GM19438 (cell line): Measurements from ENCODE around the gene HPS5.
"Not testable (repeated sequence)": the region's sequence is repeated elsewhere in the genome, so short reads cannot be mapped to it uniquely, and the experiment has no call there.

ENCODE experiments used
- ATAC-seq: cut with Tn5 transposase; IDR thresholded peaks from one replicate; pipeline ENCODE4 v1.9.1; 2021; ENCODE audit warnings: low read depth; ENCODE audit not compliant: unreplicated experiment

HPS5 gene

GRCh38 chr11:18321969-18322711 is at the start of gene HPS5, which contains the start of gene GTF2H1:
HPS5 (minus strand) TSS chr11:18322140; CDS start chr11:18317858, 4,282 bp downstream.
GTF2H1 (plus strand) TSS chr11:18322567; CDS start chr11:18333075, 10,508 bp downstream.
- ATAC-seq = peak; percentile 88

DNA sequence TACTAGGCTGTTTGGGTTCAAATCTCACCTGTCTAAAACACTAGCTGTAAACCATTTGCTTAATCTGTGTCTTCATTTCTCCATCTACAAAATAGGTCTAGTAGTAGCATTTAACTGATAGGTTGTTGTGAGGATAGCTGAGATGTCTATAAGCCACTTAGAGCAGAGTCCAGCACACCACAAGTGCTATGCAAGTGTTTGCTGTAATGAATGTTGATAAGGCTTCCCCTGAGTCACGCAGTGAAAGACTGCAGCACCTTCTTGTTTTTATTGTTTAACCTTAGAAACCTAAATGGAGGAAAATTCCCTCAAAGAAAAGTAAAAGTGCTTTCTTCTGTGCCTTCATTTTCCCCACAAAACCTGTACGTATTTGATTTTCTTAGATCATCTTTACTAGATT is 49.3 kb upstream of the HPS5 start:
- ATAC-seq = no peak

GRCh38 chr11:18369398-18369797 is 47.5 kb upstream of the HPS5 start:
- ATAC-seq = no peak

DNA sequence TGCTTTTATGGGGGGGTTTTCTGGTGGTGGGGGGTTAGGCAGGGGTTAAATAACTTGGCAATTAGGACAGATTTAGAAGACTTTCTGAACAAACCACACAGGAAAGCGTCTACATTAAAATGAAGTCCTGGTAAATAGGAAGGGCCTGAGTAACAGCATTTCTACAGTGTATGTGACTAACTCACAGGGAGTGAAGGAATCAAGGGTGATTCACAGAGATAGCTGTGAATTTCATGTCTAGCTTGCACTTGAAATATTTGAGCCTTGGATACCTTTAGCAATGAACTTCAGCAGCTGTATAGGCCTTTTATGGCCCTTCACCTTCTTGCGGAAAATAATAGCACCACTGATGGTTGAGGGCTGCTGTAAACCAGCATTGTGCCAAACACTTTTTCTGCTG is 46.3 kb upstream of the HPS5 start:
- no peak for ATAC-seq

DNA sequence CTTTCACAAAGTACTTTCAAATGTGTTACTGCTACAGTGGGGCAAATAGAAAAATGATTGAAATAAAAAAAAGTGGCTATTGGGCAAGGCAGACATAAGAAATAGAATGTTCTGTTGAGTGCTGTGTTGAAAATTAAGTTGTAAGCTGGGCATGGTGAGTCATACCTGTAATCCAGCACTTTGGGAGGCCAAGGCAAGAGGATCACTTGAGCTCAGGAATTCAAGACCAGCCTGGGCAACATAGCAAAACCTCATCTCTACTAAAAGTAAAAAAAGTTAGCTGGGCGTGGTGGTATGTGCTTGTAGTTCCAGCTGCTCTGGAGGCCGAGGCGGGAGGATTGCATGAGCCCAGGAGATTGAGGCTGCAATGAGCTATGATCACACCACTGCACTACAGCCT is 45.5 kb upstream of the HPS5 start:
- ATAC-seq = no peak

DNA sequence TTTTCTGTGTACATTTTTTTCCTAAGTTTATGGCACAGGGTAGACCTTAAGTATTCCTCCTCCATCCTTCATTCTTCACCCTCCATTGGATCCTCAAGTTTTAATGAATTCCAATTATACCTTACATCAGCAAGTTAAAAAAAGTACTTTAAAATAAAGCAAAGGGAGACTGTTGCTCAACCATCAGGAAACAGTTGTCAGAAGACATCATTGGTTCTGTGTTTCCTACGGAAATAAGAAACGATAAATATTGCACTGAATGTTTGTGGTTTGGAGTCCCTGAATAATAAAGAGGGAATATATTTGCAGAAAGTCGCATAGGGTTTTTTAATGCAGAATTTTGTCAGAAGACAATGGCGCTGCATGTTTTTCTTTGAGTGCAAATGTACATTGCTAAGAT is 44.3 kb upstream of the HPS5 start:
- no peak for ATAC-seq

DNA sequence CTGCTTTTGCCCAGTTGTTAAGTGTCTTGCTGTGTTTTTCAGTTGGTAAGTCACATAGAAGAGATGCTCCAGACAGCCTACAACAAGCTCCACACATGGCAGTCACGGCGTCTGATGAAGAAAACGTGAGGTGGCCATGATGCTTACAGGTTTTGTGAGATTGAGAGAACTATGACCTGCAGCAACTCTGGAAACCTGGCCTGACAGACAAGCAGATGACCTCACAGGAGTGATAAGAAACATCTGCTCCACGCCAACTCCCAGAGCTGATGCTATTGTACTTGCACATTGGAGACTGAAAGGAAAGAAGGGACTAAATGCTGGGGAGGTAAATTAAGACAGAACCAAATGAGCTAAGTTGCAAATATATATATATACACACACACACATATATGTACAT is 43.8 kb upstream of the HPS5 start:
- no peak for ATAC-seq

DNA sequence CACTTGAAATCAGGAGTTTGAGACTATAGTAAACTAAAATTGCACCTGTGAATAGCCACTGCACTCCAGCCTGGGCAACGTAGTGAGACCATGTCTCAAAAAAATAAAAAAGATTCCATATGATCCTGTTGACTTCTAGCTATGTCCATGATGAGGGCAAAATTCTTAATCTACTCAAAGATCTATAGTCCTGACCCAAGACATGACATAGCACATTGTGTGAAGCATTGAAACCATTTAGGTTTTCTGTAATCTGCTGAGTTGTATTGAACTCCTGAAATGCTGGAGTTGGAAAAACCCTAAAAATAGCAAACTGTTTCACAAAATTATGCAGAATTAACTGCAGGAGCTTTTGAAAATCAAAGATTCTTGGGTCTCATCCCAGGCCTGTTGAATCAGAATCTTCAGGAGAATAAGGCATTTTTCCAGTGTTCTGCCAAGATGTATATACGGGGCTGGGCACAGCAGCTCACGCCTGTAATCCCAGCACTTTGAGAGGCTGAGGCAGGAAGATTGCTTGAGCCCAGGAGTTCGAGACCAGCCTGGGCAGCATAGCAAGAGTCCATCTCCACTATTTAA is 42.6 kb upstream of the HPS5 start:
- ATAC-seq = no peak

DNA sequence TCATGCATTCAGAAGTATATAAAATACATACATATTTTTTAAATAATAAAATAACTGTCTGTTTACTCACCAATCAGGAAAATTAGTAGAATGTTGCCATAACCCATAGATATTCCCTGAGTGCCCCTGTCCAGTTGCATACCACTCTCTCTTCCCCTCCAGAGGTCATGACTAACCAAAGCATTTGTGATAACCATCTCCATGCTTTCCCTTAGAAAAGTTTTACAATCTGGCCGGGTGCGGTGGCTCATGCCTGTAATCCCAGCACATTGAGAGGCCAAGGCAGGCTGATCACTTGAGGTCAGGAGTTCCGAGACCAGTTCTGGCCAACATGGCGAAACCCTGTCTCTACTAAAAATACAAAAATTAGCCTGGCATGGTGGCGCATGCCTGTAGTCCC is 39.2 kb upstream of the HPS5 start:
- no peak for ATAC-seq

DNA sequence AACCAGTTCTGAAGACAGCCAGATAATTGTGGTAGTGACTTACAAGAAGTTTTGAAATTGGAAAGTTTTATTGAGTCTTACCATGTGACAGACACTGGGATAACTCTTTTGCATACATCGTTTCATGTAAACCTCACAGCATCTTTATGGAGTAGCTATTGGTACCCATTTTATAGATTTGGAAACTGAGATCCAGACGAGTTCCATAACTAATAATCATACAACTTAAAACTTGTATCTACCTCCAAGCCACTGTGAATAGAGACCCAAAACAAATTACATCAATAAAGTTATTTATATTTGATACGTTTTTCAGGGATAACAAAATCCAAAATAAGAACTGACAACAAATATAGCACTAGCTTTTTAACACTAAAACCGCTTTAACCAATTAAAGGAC is 36.7 kb upstream of the HPS5 start:
- ATAC-seq = no peak

GRCh38 chr11:18352581-18352980 is 30.6 kb upstream of the HPS5 start:
- no peak for ATAC-seq

- ATAC-seq = no peak
These were observed 25.7 kb upstream of the HPS5 start for GRCh38 chr11:18347471-18348125.

DNA sequence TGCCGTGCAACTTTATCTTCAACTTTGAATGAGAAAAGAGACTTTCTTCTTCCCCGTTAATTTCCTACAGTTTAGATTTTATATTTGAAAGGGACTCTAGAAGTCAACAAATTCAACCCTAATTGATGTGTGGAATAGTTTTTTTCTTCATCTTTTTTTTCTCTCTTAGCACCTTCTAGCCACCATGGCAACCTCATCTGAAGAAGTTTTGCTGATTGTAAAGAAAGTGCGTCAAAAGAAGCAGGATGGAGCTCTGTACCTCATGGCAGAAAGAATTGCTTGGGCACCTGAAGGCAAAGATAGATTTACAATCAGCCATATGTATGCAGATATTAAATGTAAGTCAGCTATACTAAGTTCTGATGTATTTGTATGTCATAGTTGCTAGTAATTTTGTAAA is 11.0 kb upstream of the HPS5 start:
- ATAC-seq = no peak

DNA sequence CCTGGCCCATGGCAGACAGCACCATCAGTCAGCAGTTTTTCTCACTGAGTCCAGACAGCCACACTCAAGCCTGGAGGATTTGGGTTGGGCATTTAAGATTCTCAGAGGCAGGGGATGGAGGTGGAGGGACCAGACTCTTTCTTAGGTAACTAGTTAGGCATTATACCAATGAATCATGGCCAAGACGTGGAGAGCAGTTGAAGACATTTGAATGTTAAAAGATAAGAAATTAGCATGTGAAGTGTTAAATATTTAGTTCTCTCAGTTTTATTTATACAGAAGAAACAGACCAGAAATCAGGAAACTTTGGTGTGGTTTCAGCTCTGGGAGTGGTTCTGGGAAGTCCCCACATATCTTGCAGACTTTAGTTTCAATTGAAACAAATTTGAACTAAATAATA is 10.4 kb upstream of the HPS5 start:
- ATAC-seq = no peak

- no peak for ATAC-seq
These were observed 9.0 kb upstream of the HPS5 start for GRCh38 chr11:18330921-18331320.

DNA sequence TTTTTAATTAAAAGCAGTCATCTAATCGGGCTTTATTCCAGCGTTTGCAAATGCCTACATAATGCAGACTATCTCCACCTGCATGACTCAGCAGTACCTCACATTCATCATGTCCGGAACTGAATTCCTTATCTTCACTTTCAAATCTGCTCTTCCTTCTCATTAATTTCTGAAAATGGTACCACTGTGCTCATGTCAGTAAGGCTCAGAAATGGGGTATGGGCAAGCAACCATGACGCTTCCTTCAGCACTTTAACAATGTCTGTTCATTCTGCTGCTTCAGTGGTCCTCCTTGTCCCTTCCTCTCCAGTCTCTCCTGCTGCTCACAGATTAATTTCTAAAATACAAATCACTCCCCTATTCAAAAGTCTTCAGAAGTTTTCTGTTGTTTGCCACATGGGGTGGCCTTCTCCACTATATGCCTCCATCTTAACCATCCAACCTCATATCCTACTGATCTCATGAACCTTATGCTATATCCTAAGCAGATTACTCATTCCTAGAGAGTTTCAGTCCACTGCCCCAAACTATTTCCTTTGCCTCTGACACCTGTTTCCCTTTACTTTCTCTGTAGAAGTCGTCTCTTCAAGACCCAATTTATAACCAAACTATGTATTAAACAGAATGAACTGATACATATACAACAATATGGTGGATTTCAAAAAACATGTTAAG is 7.4 kb upstream of the HPS5 start:
- ATAC-seq = peak; percentile 79

GRCh38 chr11:18324381-18324780 is 2.4 kb upstream of the HPS5 start:
- no peak for ATAC-seq

- not testable (repeated sequence) for ATAC-seq
These were observed 1.9 kb upstream of the HPS5 start for GRCh38 chr11:18323881-18324280.

DNA sequence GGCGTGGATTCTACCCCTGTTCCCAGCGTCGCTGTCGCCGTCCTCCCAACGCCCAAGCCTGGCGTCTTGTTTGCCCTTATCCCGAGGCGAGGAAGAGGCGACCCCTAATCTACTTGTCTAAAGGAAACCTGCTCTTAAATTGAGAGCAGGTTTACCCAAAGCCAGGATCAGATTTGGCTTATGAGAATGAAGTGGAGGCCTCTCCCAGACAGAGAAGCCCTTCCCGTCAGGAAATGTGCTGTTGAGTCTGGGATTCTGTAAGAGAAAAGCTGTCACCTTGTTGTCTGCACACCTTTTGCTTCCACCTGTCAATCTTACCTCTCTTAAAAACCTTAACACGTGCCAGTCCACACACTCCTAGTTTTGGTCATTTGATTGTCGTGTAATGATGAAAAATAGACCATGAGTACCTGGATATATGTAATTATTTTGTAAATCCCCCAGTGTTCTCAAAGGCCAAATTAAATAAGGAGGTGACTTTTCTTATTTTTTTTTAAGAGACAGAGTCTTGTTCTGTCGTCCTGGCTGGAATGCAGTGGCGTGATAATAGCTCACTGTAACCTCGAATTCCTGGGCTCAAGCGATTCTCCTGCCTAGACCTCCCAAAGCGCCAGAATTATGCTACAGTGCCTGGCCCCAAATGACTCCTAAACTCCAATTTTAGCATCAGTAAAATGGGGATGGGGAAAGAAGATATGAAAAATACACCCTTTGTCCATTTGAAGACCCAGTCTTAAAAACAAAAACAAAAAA is 1.1 kb upstream of the HPS5 start:
- no peak for ATAC-seq

DNA sequence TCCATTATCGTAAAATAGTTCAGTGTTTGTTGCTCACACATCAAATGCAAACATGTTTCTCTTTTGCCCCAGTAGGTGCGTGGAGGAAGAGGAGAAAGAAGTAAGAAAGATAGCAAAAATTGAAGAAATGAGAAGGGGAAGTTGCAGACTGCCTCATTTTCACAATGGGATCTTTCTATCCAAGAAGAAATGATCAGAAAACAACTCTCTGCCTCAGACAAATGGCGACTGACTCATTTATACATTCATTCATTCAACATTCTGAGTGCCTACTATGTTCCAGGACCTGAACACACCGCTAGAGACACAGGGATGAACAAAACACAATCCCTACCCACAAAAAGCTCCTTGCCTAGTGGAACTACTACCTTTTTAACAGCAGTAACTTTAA is 367 bp downstream of the HPS5 start:
- peak; percentile 4 for ATAC-seq

GRCh38 chr11:18320617-18321016 is 1.3 kb downstream of the HPS5 start:
- ATAC-seq = no peak
